Neural progenitor cell (in vitro differentiated cells): ENCODE data around the gene MAD1L1.
"Not testable (repeated sequence)": the region's sequence is repeated elsewhere in the genome, so short reads cannot be mapped to it uniquely, and the experiment has no call there.

Experiments
- CTCF ChIP-seq: fragments of 200-600 bp; sonication (generic); IDR thresholded peaks from 2 replicates; pipeline ENCODE4 v1.5.1; 2017; ENCODE audit warnings: antibody characterized with exemption, mild to moderate bottlenecking
- EZH2 ChIP-seq: fragments of 200-600 bp; sonication (generic); IDR thresholded peaks from 2 replicates; pipeline ENCODE4 v1.6.1; 2017; ENCODE audit warnings: antibody characterized with exemption, mild to moderate bottlenecking, moderate library complexity
- EZH2phosphoT487 ChIP-seq: fragments of 200-600 bp; sonication (generic); IDR thresholded peaks from 2 replicates; pipeline ENCODE4 v1.6.1; 2017; ENCODE audit warnings: antibody characterized with exemption

- TF ChIP-seq CTCF, EZH2, EZH2phosphoT487: not testable (repeated sequence)
Observed at GRCh38 chr7:2269089-2269990, 36.6 kb upstream of the MAD1L1 start.
